ENCODE data around the gene CFAP52.

Gene CFAP52

DNA sequence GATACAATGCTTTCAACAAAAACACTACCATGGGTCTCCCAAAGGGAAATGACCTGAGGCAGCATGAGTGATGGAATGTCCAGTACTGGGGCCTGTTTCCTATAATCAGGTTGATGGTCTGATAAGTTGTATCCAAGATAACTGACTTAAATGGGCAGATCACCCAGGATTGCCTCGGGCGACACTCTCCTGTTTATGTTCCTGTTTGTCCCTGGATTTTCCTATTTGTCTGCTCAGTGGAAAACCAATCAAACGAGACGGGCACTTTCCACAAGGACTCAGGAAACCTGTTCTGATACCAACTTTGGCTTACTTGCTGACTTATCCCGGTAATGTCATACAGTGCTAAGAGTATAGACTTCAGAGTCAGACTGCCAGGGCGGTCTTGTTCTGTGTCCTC lies 96.2 kb downstream of the CFAP52 start:
- DNase-seq (ENCODE audit: low read depth in 1 of 2, low spot score in 1 of 2) = no peak
- no peaks in the 10 kb centered on the region for H3K27me3 ChIP-seq (ENCODE audit: insufficient read depth, poor library complexity, severe bottlenecking)
- no peak overlapping the region for H3K4me3 ChIP-seq (replicated peaks; ENCODE audit: insufficient read depth, low read length)
- TF ChIP-seq POLR2AphosphoS5 (IDR thresholded peaks at IDR 0.05; ENCODE audit: low read depth) = no peak
- no peak for TF ChIP-seq GABPA (IDR thresholded peaks at IDR 0.05; ENCODE audit: low read depth)
- TF ChIP-seq, protein P1, sequence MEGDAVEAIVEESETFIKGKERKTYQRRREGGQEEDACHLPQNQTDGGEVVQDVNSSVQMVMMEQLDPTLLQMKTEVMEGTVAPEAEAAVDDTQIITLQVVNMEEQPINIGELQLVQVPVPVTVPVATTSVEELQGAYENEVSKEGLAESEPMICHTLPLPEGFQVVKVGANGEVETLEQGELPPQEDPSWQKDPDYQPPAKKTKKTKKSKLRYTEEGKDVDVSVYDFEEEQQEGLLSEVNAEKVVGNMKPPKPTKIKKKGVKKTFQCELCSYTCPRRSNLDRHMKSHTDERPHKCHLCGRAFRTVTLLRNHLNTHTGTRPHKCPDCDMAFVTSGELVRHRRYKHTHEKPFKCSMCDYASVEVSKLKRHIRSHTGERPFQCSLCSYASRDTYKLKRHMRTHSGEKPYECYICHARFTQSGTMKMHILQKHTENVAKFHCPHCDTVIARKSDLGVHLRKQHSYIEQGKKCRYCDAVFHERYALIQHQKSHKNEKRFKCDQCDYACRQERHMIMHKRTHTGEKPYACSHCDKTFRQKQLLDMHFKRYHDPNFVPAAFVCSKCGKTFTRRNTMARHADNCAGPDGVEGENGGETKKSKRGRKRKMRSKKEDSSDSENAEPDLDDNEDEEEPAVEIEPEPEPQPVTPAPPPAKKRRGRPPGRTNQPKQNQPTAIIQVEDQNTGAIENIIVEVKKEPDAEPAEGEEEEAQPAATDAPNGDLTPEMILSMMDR (IDR thresholded peaks at IDR 0.05; ENCODE audit: insufficient read depth, low read length) = no peak
- TF ChIP-seq, protein P2, sequence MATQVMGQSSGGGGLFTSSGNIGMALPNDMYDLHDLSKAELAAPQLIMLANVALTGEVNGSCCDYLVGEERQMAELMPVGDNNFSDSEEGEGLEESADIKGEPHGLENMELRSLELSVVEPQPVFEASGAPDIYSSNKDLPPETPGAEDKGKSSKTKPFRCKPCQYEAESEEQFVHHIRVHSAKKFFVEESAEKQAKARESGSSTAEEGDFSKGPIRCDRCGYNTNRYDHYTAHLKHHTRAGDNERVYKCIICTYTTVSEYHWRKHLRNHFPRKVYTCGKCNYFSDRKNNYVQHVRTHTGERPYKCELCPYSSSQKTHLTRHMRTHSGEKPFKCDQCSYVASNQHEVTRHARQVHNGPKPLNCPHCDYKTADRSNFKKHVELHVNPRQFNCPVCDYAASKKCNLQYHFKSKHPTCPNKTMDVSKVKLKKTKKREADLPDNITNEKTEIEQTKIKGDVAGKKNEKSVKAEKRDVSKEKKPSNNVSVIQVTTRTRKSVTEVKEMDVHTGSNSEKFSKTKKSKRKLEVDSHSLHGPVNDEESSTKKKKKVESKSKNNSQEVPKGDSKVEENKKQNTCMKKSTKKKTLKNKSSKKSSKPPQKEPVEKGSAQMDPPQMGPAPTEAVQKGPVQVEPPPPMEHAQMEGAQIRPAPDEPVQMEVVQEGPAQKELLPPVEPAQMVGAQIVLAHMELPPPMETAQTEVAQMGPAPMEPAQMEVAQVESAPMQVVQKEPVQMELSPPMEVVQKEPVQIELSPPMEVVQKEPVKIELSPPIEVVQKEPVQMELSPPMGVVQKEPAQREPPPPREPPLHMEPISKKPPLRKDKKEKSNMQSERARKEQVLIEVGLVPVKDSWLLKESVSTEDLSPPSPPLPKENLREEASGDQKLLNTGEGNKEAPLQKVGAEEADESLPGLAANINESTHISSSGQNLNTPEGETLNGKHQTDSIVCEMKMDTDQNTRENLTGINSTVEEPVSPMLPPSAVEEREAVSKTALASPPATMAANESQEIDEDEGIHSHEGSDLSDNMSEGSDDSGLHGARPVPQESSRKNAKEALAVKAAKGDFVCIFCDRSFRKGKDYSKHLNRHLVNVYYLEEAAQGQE (IDR thresholded peaks at IDR 0.05; ENCODE audit: insufficient replicate concordance, low read depth) = no peak
- no peak for TF ChIP-seq SPI1 (IDR thresholded peaks at IDR 0.05; ENCODE audit: borderline replicate concordance, low read depth)
- no peak overlapping the region for H3K27ac ChIP-seq (replicated peaks)

DNA sequence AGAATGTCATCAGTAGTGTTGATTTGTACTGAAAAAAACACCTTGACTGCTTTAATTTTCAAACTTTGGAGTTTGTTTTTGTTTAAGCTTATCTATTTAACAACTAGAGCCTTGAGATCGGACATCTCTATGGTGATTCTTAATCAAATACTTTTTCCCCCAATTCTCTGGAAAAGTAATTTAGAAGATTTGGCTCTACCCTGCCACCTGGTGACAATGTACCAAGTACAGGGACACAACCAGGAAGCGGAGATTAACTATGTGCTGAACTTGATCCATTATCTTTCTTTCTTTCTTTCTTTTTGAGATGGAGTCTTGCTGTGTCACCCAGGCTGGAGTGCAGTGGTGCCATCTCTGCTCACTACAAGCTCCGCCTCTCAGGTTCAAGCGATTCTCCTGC lies 99.6 kb downstream of the CFAP52 start:
- TF ChIP-seq SPI1 (IDR thresholded peaks at IDR 0.05; ENCODE audit: borderline replicate concordance, low read depth) = no peak
- TF ChIP-seq, protein P2 (IDR thresholded peaks at IDR 0.05; ENCODE audit: insufficient replicate concordance, low read depth) = no peak
- Histone ChIP-seq H3K4me3 (replicated peaks; ENCODE audit: insufficient read depth, low read length) (no peak overlapping the region), H3K27ac (replicated peaks) (no peak overlapping the region), H3K27me3 (ENCODE audit: insufficient read depth, poor library complexity, severe bottlenecking) (no peaks in the 10 kb centered on the region)
- DNase-seq (ENCODE audit: low read depth in 1 of 2, low spot score in 1 of 2) = no peak

DNA sequence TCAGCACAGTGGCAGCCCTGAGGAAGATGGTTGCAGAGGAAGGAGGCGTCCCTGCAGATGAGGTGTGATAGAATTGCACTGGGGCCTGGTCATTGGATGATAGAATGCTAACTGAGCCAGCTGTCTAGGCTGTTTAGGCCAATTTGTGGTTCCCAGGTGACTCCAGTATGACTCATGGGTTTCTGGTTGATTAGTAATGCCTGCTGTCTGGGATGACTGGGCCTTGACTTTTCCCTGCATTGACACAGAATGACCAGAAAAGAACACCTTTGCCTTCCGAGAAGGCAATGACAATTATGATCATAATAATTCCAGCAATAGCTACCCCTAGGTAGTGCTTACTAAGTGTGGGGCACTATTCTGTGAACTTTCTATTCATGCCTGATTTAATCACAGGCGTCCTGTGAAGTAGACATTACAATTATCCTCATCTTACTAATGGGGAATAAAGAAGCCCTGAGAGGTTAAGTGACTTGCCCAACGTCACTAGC lies 100.4 kb downstream of the CFAP52 start:
- TF ChIP-seq, protein P2 (IDR thresholded peaks at IDR 0.05; ENCODE audit: insufficient replicate concordance, low read depth) = no peak
- TF ChIP-seq, protein P1 (IDR thresholded peaks at IDR 0.05; ENCODE audit: insufficient read depth, low read length) = no peak
- TF ChIP-seq SPI1 (IDR thresholded peaks at IDR 0.05; ENCODE audit: borderline replicate concordance, low read depth) (no peak), POLR2AphosphoS5 (IDR thresholded peaks at IDR 0.05; ENCODE audit: low read depth) (no peak), GABPA (IDR thresholded peaks at IDR 0.05; ENCODE audit: low read depth) (no peak)
- Histone ChIP-seq H3K27me3 (ENCODE audit: insufficient read depth, poor library complexity, severe bottlenecking) (no peaks in the 10 kb centered on the region), H3K4me3 (replicated peaks; ENCODE audit: insufficient read depth, low read length) (no peak overlapping the region), H3K27ac (replicated peaks) (no peak overlapping the region)
- DNase-seq (ENCODE audit: low read depth in 1 of 2, low spot score in 1 of 2) = no peak

All from HL-60 (cell line).